ENCODE measurements around the gene GALNT13. TPM values are rescaled to one million over a fixed set of nuclear protein-coding genes. Genes with fewer than 3 reads are reported as not detected.

GALNT13 gene
- total and polyA plus RNA-seq, 10 of the 15 experiments (the other 5 are each of a cell fraction or from before 2014, with no cell fraction given), result 0.04 TPM; not detected in 9

GRCh38 chr2:153871231-153872221, at the start of gene GALNT13 (continued):
- TF ChIP-seq CEBPZ (IDR thresholded peaks at IDR 0.05; ENCODE audit: low read depth, low read length), result no peak

- DNase-seq (ENCODE audit: low read depth, low spot score) (no peak), FAIRE-seq (no peak), ATAC-seq (no peak)
- CTCF ChIA-PET, result no interaction called here
- H3K36me3 ChIP-seq (ENCODE audit: control insufficient read depth in 2 of 2, insufficient read depth in 2 of 2, low read length in 1 of 2), result no peaks in the 10 kb centered on the region
- H3K4me3 ChIP-seq, result no peak overlapping the region
- RAD21 ChIA-PET (ENCODE audit: unreplicated experiment), result no interaction called here
- no peaks in the 10 kb centered on the region for H3K4me1 ChIP-seq (ENCODE audit: control insufficient read depth, insufficient read depth, low read length)
- no peak overlapping the region for H3K27ac ChIP-seq (ENCODE audit: control insufficient read depth, insufficient read depth)
- POLR2A ChIA-PET, result no interaction called here
- no TSS peak for BruUV-seq (replicated peaks)
- no peaks in the 10 kb centered on the region for H3K9me3 ChIP-seq (replicated peaks; ENCODE audit: control insufficient read depth, insufficient read depth, low read length)
- H3K79me2 ChIP-seq (ENCODE audit: control insufficient read depth, insufficient read depth, low read length), result no peaks in the 10 kb centered on the region
- SMC1A ChIA-PET (ENCODE audit: uncharacterized antibody, unreplicated experiment), result no interaction called here
- intact Hi-C loops (cut with micrococcal nuclease; ENCODE audit: unreplicated experiment), result no loop called here
- TF ChIP-seq E2F4 (IDR thresholded peaks at IDR 0.05; ENCODE audit: low read depth, low read length) (no peak), HDAC6 (IDR thresholded peaks at IDR 0.05; ENCODE audit: unreplicated experiment) (no peak), USF1 (IDR thresholded peaks at IDR 0.05; ENCODE audit: borderline replicate concordance, extremely low read length, insufficient read depth, low read depth, low read length) (no peak), STAT3 (IDR thresholded peaks at IDR 0.05; ENCODE audit: low read depth, low read length) (no peak), CHD4 (IDR thresholded peaks at IDR 0.05) (no peak), SPI1 (IDR thresholded peaks at IDR 0.05; ENCODE audit: borderline replicate concordance, insufficient read depth, low read depth, low read length) (no peak), USF2 (IDR thresholded peaks at IDR 0.05; ENCODE audit: borderline replicate concordance, low read depth, low read length) (no peak), FOXK2 (IDR thresholded peaks at IDR 0.05) (no peak), RCOR1 (conservative IDR thresholded peaks at IDR 0.05; ENCODE audit: low read depth, low read length) (no peak), ATF2 (IDR thresholded peaks at IDR 0.05; ENCODE audit: low read length) (no peak), CBFB (IDR thresholded peaks at IDR 0.05; ENCODE audit: low read depth) (no peak)
- no peak overlapping the region for H3K9ac ChIP-seq (ENCODE audit: control insufficient read depth, insufficient read depth, low read length)
- no peaks in the 10 kb centered on the region for H3K27me3 ChIP-seq (replicated peaks in 1 of 2; ENCODE audit: control insufficient read depth in 2 of 2, insufficient read depth in 2 of 2, low read length in 1 of 2)
- H4K20me1 ChIP-seq (ENCODE audit: control insufficient read depth, insufficient read depth), result no peaks in the 10 kb centered on the region
- in situ Hi-C loops (cut with MboI), result no loop called here
- no peak overlapping the region for H3K4me2 ChIP-seq (ENCODE audit: control insufficient read depth, insufficient read depth)
- H2AFZ ChIP-seq (ENCODE audit: control insufficient read depth, low read depth, low read length), result no peak overlapping the region
- 5% methylated on average over 1 of the region's 1 CpG for WGBS (ENCODE audit: insufficient coverage, insufficient replicate concordance, low lambda C conversion rate, missing lambda C conversion rate)
These were observed 47.8 kb upstream of the GALNT13 start for GRCh38 chr2:153823880-153824279.

All from GM12878 (cell line).